Calu3 (cell line): ENCODE measurements around the gene NSD1. TPM values are rescaled to one million over a fixed set of nuclear protein-coding genes. Genes with fewer than 3 reads are reported as not detected.
A peak's percentile ranks its signal among the peaks of the same experiment; 100 is the strongest.

Source experiments
- BruUV-seq: library from RNA; stranded (reverse); fragments of 400-500 nt; replicated peaks from 2 replicates; lab custom pipeline; 2021; lab: Mats Ljungman, UMichigan
- CTCF ChIA-PET: fragments of 300-600 bp; sonication (Branson Sonifier 250); formaldehyde crosslinking; loops from one replicate; lab custom pipeline; 2022; ENCODE audit warnings: antibody characterized with exemption; lab: Charles Lee
- DNase-seq: peaks from one replicate; pipeline ENCODE4 v3.0.0; 2022
- H3K27ac Mint-ChIP-seq: one replicate; pipeline ENCODE4 v1.8.0; 2022; ENCODE audit warnings: mixed read lengths; ENCODE audit not compliant: unreplicated experiment
- H3K27me3 Mint-ChIP-seq: one replicate; pipeline ENCODE4 v1.8.0; 2022; ENCODE audit warnings: mixed read lengths; ENCODE audit not compliant: unreplicated experiment
- H3K36me3 Mint-ChIP-seq: one replicate; pipeline ENCODE4 v1.8.0; 2022; ENCODE audit warnings: mild to moderate bottlenecking, moderate library complexity, mixed read lengths; ENCODE audit not compliant: insufficient read depth, unreplicated experiment
- H3K4me1 Mint-ChIP-seq: one replicate; pipeline ENCODE4 v1.8.0; 2022; ENCODE audit warnings: mild to moderate bottlenecking, low read depth, mixed read lengths; ENCODE audit not compliant: unreplicated experiment
- H3K4me3 Mint-ChIP-seq: one replicate; pipeline ENCODE4 v1.8.0; 2022; ENCODE audit warnings: mild to moderate bottlenecking, low read depth, moderate library complexity, mixed read lengths; ENCODE audit not compliant: unreplicated experiment
- H3K9me3 Mint-ChIP-seq: one replicate; pipeline ENCODE4 v1.8.0; 2022; ENCODE audit warnings: low read depth, mixed read lengths; ENCODE audit not compliant: unreplicated experiment
- intact Hi-C: fragments of 100-400 bp; cut with micrococcal nuclease; formaldehyde crosslinking; loops from one replicate; pipeline ENCODE4 v1.10.0; 2022; ENCODE audit not compliant: unreplicated experiment
- total RNA-seq: library from RNA; stranded (reverse); gene quantifications from 2 replicates; pipeline ENCODE4 v1.2.3, GENCODE V29; 2022
- TF ChIP-seq, protein P1 (sequence below): fragments of 200-600 bp; IDR thresholded peaks from one replicate; pipeline ENCODE4 v1.8.0; 2022; ENCODE audit warnings: antibody characterized with exemption; ENCODE audit not compliant: unreplicated experiment

NSD1 gene
- total RNA-seq, 1 experiment from 2014 or later, result 61.4 TPM

DNA sequence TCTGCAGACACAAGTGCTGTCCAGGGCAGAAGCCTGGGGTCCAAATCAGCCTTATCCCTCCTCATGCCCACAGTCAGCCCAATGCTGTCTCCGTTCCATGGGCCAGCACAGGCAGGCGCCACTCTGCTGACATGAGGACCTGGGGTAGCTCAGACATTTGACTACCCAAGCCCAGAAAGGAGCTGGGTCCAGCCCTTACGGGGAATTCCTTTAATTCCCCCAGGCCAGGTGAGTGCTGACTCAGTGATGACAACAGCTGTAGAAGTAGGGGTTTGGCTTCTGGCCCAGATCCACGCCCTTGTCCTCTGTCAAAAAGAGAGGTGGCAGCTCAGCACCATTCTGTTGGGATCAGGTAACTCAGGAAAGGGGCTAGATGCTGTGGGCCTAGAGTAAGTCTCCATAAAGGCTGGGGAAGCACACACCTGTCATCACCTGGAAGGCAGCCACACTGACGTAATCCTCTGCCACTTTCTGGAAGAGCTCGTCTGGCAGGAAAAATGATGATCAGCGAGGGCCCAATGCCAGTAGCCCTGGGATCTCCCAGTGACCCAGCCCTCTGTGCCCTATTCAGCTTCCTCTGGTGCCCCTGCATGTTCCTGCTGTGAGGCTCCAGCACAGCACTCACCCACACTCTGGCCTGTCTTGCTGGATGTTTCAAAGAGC, 168.1 kb downstream of the NSD1 start:
- peak overlapping the region; percentile 89 for H3K27ac Mint-ChIP-seq
- H3K9me3 Mint-ChIP-seq, result no peaks in the 10 kb centered on the region
- peaks cover 58% of the 10 kb centered on the region for H3K4me1 Mint-ChIP-seq
- H3K4me3 Mint-ChIP-seq, result peak overlapping the region; percentile 94
- CTCF ChIA-PET, result interaction anchor here (0.6 to 2.5 kb wide), 12 partner anchors 8 to 387 kb away, joined by 3 to 10 read pairs (median 5); partner anchors contain the start of gene FGFR4
- peaks cover 69% of the 10 kb centered on the region for H3K36me3 Mint-ChIP-seq
- H3K27me3 Mint-ChIP-seq, result no peaks in the 10 kb centered on the region
- BruUV-seq, result no TSS peak
- DNase-seq, result peak; percentile 86
- intact Hi-C loops, result loop anchor here (5.0 kb wide), 1 partner anchor 189 kb away; no protein-coding TSS in a partner anchor
- TF ChIP-seq, protein P1, sequence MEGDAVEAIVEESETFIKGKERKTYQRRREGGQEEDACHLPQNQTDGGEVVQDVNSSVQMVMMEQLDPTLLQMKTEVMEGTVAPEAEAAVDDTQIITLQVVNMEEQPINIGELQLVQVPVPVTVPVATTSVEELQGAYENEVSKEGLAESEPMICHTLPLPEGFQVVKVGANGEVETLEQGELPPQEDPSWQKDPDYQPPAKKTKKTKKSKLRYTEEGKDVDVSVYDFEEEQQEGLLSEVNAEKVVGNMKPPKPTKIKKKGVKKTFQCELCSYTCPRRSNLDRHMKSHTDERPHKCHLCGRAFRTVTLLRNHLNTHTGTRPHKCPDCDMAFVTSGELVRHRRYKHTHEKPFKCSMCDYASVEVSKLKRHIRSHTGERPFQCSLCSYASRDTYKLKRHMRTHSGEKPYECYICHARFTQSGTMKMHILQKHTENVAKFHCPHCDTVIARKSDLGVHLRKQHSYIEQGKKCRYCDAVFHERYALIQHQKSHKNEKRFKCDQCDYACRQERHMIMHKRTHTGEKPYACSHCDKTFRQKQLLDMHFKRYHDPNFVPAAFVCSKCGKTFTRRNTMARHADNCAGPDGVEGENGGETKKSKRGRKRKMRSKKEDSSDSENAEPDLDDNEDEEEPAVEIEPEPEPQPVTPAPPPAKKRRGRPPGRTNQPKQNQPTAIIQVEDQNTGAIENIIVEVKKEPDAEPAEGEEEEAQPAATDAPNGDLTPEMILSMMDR, result no peak

DNA sequence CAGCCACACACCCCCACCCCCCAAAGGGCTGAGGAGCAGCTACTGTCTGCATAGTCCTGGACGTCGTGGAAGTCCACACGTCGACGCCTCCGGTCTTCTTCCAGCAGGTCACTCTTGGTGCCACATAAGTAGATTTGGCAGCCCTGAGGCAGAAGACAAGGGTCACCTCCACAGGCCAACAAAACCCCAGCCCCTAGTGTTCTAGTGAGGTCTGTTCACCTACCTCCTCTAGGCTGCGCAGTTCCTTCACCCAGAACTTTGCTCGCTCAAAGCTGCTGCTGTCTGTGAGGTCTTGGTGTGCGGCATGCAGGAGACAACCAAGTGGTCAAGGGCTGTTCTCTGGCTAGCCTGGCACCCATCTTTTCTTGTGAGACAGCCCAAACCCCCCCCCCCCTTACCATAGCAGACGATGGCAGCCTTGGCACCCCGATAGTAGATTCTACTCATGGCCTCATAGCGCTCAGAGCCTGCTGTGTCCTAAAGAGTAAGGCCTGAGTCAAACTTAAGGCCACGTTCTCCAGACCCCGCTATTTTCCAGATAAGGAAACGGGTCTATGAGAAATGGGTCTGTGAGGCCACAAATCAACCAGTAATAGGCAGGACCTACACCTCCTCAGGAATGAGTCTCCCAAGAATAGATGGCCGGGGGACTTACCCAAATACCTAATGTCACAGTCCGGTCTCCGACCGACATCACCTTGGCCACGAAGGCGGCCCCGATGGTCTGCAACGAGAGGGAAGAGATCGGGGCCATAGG, 169.0 kb downstream of the NSD1 start:
- CTCF ChIA-PET, result interaction anchor here (0.6 to 1.7 kb wide), 8 partner anchors 10 to 386 kb away, joined by 3 to 7 read pairs (median 5); no protein-coding TSS in a partner anchor
- TF ChIP-seq, protein P1, result no peak
- H3K36me3 Mint-ChIP-seq, result peaks cover 73% of the 10 kb centered on the region
- BruUV-seq, result no TSS peak
- H3K27ac Mint-ChIP-seq, result peak overlapping the region; percentile 89
- intact Hi-C loops, result loop anchor here (5.0 kb wide), 1 partner anchor 190 kb away; no protein-coding TSS in a partner anchor
- peaks cover 60% of the 10 kb centered on the region for H3K4me1 Mint-ChIP-seq
- H3K9me3 Mint-ChIP-seq, result no peaks in the 10 kb centered on the region
- no peaks in the 10 kb centered on the region for H3K27me3 Mint-ChIP-seq
- no peak for DNase-seq
- peak overlapping the region; percentile 94 for H3K4me3 Mint-ChIP-seq

DNA sequence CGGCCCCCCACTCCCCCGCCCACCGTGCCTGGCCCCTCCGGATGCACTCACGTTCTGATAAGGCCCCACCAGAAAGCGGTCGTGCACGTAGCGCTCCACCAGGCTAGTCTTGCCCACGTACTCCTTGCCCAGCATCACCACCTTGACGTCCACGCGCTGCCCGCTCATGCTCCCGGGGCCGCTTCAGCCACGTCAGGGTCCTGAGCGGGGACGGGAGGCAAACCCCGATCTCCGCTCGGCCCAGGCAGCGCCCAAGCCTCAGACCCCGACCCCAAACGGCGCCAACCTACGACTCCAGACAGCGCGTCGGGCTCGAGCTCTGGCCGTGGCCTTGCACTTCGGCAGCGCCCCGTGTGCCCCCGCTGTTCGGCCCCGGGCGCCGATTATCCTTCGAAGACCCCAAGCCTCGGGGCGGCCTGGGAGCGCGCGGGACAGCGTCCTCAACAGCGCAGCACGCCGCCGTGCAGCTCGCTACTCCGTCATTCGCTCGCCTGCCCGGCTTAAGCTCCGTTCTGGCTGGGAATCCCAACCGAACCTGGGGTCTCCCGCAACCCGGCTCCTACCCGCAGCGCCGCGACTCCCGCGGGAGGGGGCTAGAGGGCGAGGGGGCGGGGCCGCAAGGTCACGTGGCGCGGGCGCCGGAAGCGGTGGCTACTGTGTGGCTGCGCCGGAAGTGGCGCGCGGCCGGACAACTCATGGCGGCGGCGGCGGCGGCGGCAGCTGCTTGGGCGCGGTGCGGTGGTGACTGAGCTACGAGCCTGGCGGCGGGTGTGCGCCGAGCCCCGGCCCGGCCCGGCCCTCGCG, 169.8 kb downstream of the NSD1 start, which contains the start of the genes PRELID1 and RAB24:
Gene PRELID1 (plus strand): TSS at position 679 of the 804 bp plus-strand sequence. CDS start 187 bp downstream, outside the sequence.
Gene RAB24 (minus strand): TSS at position 599 of the 804 bp plus-strand sequence. CDS start 431 bp downstream, at position 168.
- peaks cover 73% of the 10 kb centered on the region for H3K36me3 Mint-ChIP-seq
- TSS peak; percentile 43 for BruUV-seq
- DNase-seq, result peak; percentile 96
- peak within 1 kb of the TSS; percentile 94 for H3K4me3 Mint-ChIP-seq
- peak within 1 kb of the TSS; percentile 89 for H3K27ac Mint-ChIP-seq
- H3K4me1 Mint-ChIP-seq, result peaks cover 60% of the 10 kb centered on the region
- H3K27me3 Mint-ChIP-seq, result no peaks in the 10 kb centered on the region
- intact Hi-C loops, result loop anchor here (5.0 kb wide), 1 partner anchor 191 kb away; no protein-coding TSS in a partner anchor
- TF ChIP-seq, protein P1, result peak; percentile 74
- CTCF ChIA-PET, result interaction anchor here (0.6 to 1.1 kb wide), 2 partner anchors 86 to 1580 kb away, joined by 3 to 7 read pairs; no protein-coding TSS in a partner anchor
- H3K9me3 Mint-ChIP-seq, result no peaks in the 10 kb centered on the region
